ENCODE results near the gene CCDC93.

GRCh38 chr2:118010473-118010872, 3.4 kb downstream of the CCDC93 start:
- TF ChIP-seq CTCF (conservative IDR thresholded peaks at IDR 0.05) (no peak), ZFX (IDR thresholded peaks at IDR 0.05) (no peak)

Measured in C4-2B (cell line).